Urinary bladder (tissue), 4 donors: ENCODE results near the gene PDE11A. TPM values are rescaled to one million over a fixed set of nuclear protein-coding genes. Genes with fewer than 3 reads are reported as not detected.

Experiments used
- DNase-seq: peaks from one replicate; pipeline ENCODE4 v3.0.0-alpha.2; 2015; ENCODE audit errors: extremely low spot score
- H3K27ac ChIP-seq: one replicate; pipeline ENCODE4 v1.5.1; 2013; ENCODE audit warnings: low read depth, mild to moderate bottlenecking, moderate library complexity
- H3K36me3 ChIP-seq: one replicate; pipeline ENCODE4 v1.6.1; 2013; ENCODE audit warnings: mild to moderate bottlenecking, moderate library complexity; ENCODE audit not compliant: insufficient read depth
- H3K4me1 ChIP-seq: one replicate; pipeline ENCODE4 v1.6.1; 2013; ENCODE audit warnings: mild to moderate bottlenecking, moderate library complexity; ENCODE audit not compliant: insufficient read depth
- H3K4me3 ChIP-seq: one replicate; pipeline ENCODE4 v1.5.1; 2013; ENCODE audit warnings: low read depth, low read length
- WGBS: extraction: QIAGEN DNeasy Blood & Tissue Kit; methylation state at CpG from one replicate; pipeline ENCODE4 v1.1.7; 2013; 5-methylcytosine and 5-hydroxymethylcytosine counted together
- polyA plus RNA-seq: library from polyadenylated mRNA; stranded (reverse); fragments of 200-250 nt; gene quantifications from one replicate; pipeline ENCODE4 v1.2.3, GENCODE V29; 2013
- total RNA-seq: library from RNA; depleted of rRNA; stranded (reverse); fragments of >200 nt; gene quantifications from one replicate; pipeline ENCODE4 v1.2.3, GENCODE V29; 2014
- donor health status: healthy with polysubstance abuse.
- donor health status: healthy.

Gene PDE11A
- total and polyA plus RNA-seq, 2 donors: 0.11 to 1.3 TPM

DNA sequence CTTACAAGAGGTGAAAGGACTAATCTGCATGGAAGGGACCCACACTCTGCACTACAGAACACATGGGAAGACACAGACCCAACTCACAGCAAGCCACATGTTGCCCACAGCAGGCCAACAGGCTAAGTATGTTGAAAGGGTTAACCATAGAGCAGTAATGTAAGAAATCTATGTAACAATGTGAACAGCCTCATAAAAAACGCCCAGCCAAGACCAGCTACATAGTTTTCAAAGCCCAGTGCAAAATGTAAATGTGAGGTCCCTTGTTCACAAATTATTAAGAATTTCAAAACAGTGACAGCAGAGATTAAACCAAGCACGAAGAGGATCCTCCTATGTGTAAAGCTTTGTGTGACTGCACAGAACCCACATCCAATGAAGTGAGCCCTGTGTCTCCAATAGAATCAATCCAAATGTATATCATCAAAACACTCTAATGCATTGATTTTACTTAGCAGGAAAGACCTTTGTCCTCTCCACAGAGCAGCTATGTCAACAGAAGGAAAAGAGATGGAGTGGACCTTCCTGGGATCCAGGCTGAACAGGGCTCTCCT, 469.9 kb downstream of the PDE11A start:
- Histone ChIP-seq H3K27ac (no peak overlapping the region), H3K4me1 (no peaks in the 10 kb centered on the region), H3K36me3 (no peaks in the 10 kb centered on the region), H3K4me3 (no peak overlapping the region)
- WGBS: 56% methylated on average over 2 of the region's 2 CpGs
- DNase-seq: no peak

DNA sequence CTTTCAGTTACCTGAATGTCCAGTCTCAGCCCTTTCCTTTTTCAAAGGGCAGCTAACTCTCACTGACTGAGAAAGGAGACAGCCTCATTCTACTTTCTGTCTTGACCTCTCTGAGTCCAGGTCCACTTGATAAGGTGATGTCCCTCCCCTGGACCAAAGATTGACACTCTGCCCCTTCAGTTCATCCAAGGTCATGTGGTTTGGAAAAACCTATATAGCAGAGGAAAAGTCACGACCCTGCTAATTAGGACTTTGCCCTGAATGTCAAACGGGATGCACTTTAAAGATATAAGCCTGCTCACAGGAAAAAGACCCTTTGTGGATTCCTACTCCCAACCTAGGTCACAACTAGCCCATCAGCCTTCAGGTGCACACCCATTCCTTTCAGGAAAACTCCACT, 471.7 kb downstream of the PDE11A start:
- H3K4me3 ChIP-seq: no peak overlapping the region
- no peaks in the 10 kb centered on the region for H3K36me3 ChIP-seq
- no peak overlapping the region for H3K27ac ChIP-seq
- no peak for DNase-seq
- WGBS: 85% methylated on average over 2 of the region's 2 CpGs
- no peaks in the 10 kb centered on the region for H3K4me1 ChIP-seq

DNA sequence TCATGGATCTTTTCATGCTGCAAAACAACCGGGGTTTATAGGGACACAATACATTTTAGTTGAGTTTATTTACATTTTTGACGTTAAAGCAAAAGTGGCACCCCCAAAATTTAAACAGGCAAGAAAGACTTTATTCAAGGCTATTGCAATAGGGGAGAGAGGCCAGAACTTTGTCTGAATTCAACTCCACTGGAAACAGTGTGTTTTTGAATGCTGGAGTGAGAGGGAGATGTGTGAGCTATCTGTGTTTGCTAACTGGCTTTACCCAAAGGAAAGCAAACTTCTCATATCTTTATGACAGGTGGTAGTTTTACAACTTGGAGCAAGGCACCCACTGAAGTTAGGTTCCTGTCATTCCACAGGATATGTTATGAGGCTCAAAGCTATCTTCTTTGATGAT, 472.6 kb downstream of the PDE11A start:
- Histone ChIP-seq H3K4me1 (no peaks in the 10 kb centered on the region), H3K4me3 (no peak overlapping the region), H3K36me3 (no peaks in the 10 kb centered on the region), H3K27ac (no peak overlapping the region)
- no peak for DNase-seq
- WGBS: 92% methylated on average over 2 of the region's 2 CpGs

- H3K27ac ChIP-seq: no peak overlapping the region
- no peaks in the 10 kb centered on the region for H3K36me3 ChIP-seq
- WGBS: 71% methylated on average over 3 of the region's 3 CpGs
- H3K4me1 ChIP-seq: no peaks in the 10 kb centered on the region
- DNase-seq: no peak
- no peak overlapping the region for H3K4me3 ChIP-seq
Observed at GRCh38 chr2:177599139-177599688, 473.4 kb downstream of the PDE11A start.

DNA sequence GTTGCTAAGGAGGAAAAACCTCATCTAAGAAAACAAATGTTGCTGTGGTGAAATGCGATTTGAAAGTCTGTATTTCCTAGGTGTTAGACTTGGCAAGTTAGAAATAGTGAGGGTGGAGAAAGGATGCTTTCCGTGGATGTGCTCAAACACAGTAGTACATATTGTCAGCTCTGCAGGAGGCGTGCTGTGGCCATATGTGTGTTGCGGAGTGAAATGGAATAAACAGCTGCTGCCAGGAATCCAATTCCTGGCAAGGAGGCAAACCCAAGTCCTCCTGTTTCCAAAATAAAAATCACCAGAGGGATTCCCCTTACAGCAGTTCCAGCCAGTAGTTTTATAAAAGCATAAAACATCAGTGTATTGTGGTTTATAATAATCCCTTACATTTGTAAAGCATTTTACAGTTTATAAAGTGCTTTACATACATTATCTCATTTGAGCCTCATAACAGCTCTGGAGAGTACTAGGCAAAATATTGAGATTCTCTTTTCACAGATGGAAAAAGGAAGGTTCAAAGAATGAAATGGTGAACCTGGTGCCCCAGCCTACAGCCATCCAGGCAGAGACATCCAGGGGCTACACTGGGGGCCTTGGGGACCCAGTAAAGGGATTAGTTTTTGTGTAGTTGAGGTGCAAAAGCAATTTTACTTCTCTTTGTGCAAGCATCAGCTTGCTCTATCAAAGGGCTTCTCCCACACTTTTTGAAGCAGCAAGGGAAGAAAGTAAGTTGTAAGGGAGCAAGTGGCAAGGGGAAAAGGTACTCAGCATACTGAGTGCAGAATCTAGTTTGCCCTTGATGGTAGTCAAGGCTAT, 474.0 kb downstream of the PDE11A start:
- Histone ChIP-seq H3K36me3 (no peaks in the 10 kb centered on the region), H3K4me1 (no peaks in the 10 kb centered on the region), H3K4me3 (no peak overlapping the region), H3K27ac (no peak overlapping the region)
- peak; percentile 57 for DNase-seq
- 13% methylated on average over 4 of the region's 4 CpGs for WGBS

- no peak overlapping the region for H3K27ac ChIP-seq
- H3K4me3 ChIP-seq: no peak overlapping the region
- DNase-seq: peak; percentile 20
- H3K4me1 ChIP-seq: no peaks in the 10 kb centered on the region
- H3K36me3 ChIP-seq: no peaks in the 10 kb centered on the region
- WGBS: 23% methylated on average over 6 of the region's 6 CpGs
Observed at GRCh38 chr2:177597759-177598158, 474.8 kb downstream of the PDE11A start.

GRCh38 chr2:177596866-177597265, 475.7 kb downstream of the PDE11A start:
- WGBS: 96% methylated on average over 1 of the region's 1 CpG
- no peaks in the 10 kb centered on the region for H3K36me3 ChIP-seq
- no peak overlapping the region for H3K27ac ChIP-seq

GRCh38 chr2:177595126-177595845, 477.3 kb downstream of the PDE11A start:
- no peak overlapping the region for H3K27ac ChIP-seq
- no peaks in the 10 kb centered on the region for H3K36me3 ChIP-seq
- WGBS: 93% methylated on average over 4 of the region's 4 CpGs
- H3K4me1 ChIP-seq: no peaks in the 10 kb centered on the region
- H3K4me3 ChIP-seq: no peak overlapping the region
- DNase-seq: no peak

More at GRCh38 chr2:177596866-177597265, 475.7 kb downstream of the PDE11A start:
- Histone ChIP-seq H3K4me3 (no peak overlapping the region), H3K4me1 (no peaks in the 10 kb centered on the region)
- DNase-seq: no peak

DNA sequence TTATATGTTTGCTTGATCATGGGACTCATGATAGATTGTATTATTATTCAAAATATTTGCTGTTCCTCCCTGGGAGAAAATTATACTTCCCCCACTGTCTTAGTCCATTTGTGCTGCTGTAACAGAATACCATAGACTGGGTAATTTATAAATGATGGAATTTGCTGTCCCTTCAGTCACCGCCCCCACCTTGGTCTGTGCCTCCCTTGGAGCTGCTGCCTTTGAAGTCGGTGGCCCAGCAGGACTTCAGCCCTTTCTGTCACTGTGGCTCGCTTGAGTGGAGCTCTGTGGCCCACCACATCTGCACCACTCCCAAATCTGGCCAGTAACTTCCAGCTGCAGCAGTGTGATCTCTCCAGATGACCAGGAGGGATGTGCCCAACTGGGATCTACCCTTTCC, 479.2 kb downstream of the PDE11A start:
- no peak overlapping the region for H3K27ac ChIP-seq
- no peaks in the 10 kb centered on the region for H3K36me3 ChIP-seq
- 96% methylated on average over 3 of the region's 3 CpGs for WGBS

DNA sequence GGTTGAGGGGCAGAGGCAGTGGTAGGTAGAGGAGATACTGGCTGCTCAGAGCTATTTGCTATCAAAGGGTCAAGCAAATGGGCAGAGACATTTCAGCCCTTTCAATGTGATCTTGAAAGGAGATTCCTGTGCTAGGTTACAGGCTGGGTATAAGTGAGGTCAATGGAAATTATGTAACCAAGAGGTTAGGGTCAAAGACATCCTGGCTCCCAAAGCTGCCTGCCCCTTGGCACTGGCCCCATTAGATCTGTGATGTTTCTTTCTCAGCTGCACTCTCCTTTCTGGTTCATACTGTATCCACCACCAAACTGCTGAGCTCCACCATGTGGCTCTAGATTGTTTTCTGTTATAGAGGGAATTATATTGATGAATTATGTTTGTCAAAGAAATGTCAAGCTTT, 479.6 kb downstream of the PDE11A start:
- no peaks in the 10 kb centered on the region for H3K36me3 ChIP-seq
- no peak for DNase-seq
- H3K27ac ChIP-seq: no peak overlapping the region

More for the DNA sequence above, 479.2 kb downstream of the PDE11A start:
- Histone ChIP-seq H3K4me3 (no peak overlapping the region), H3K4me1 (no peaks in the 10 kb centered on the region)
- DNase-seq: no peak

DNA sequence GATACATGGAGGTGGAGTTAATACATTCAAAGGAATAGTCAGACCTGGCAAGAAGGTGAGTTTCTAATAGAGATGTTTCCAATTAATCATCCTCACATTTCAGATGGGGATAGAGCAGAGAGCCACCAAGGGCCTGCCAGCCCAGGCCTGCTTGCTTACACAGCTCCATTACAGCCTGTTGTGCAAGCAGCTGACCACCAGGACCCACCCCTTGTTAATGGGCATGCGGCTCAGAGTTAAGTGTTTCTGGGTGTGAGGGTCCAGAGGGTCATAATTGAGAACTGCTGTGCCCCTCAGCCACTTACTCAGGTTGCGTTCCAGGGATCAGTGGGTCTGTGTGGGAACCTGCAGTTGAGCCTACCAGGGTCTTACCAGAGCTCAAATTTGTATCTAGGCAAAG, 480.2 kb downstream of the PDE11A start:
- Histone ChIP-seq H3K27ac (no peak overlapping the region), H3K4me3 (no peak overlapping the region), H3K4me1 (no peaks in the 10 kb centered on the region), H3K36me3 (no peaks in the 10 kb centered on the region)
- WGBS: 87% methylated on average over 2 of the region's 2 CpGs
- DNase-seq: no peak

More for the DNA sequence above, 479.6 kb downstream of the PDE11A start:
- no peak overlapping the region for H3K4me3 ChIP-seq
- no peaks in the 10 kb centered on the region for H3K4me1 ChIP-seq

- WGBS: 93% methylated on average over 1 of the region's 1 CpG
- Histone ChIP-seq H3K36me3 (no peaks in the 10 kb centered on the region), H3K4me3 (no peak overlapping the region), H3K4me1 (no peaks in the 10 kb centered on the region), H3K27ac (no peak overlapping the region)
- no peak for DNase-seq
Observed at GRCh38 chr2:177589186-177589585, 483.4 kb downstream of the PDE11A start.

DNA sequence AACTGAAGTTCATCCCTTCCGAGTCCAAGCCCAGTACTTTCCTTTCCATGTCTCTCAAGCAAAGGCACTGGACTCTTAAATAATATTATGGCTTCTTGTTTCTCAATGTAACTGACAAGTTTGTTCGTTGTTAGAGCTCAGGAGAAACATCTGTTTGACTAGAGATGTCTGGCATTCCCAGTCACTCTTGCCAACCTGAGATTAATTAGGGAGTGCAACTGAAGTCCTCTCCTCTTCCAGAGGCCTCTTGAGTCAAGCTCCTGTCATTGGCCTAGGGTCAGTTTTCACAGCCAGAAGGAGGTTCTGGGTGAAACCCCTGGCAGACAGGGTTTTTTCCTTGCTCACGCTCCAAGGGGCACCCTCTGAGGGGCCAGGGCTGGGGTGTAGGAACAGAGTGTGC, 483.9 kb downstream of the PDE11A start:
- WGBS: 75% methylated on average over 3 of the region's 3 CpGs
- DNase-seq: no peak
- Histone ChIP-seq H3K27ac (no peak overlapping the region), H3K4me3 (no peak overlapping the region), H3K4me1 (no peaks in the 10 kb centered on the region), H3K36me3 (no peaks in the 10 kb centered on the region)

- H3K4me1 ChIP-seq: no peaks in the 10 kb centered on the region
- no peaks in the 10 kb centered on the region for H3K36me3 ChIP-seq
- DNase-seq: no peak
- 70% methylated on average over 1 of the region's 1 CpG for WGBS
- no peak overlapping the region for H3K27ac ChIP-seq
- H3K4me3 ChIP-seq: no peak overlapping the region
Observed at GRCh38 chr2:177587371-177587770, 485.2 kb downstream of the PDE11A start.
